Occipital lobe (tissue), 2 donors: ENCODE measurements around the gene GH1. TPM values are rescaled to one million over a fixed set of nuclear protein-coding genes. Genes with fewer than 3 reads are reported as not detected.
"Not testable (repeated sequence)": the region's sequence is repeated elsewhere in the genome, so short reads cannot be mapped to it uniquely, and the experiment has no call there.

ENCODE experiments used
- DNase-seq: peaks from one replicate; lab custom pipeline; 2025; lab: John Stamatoyannopoulos, UW
- total RNA-seq: library from RNA; depleted of rRNA; stranded (reverse); fragments of >200 nt; gene quantifications from one replicate; pipeline ENCODE4 v1.2.3, GENCODE V29; 2014

GH1 gene
- total RNA-seq, 1 donor from 2014 or later = not detected

DNA sequence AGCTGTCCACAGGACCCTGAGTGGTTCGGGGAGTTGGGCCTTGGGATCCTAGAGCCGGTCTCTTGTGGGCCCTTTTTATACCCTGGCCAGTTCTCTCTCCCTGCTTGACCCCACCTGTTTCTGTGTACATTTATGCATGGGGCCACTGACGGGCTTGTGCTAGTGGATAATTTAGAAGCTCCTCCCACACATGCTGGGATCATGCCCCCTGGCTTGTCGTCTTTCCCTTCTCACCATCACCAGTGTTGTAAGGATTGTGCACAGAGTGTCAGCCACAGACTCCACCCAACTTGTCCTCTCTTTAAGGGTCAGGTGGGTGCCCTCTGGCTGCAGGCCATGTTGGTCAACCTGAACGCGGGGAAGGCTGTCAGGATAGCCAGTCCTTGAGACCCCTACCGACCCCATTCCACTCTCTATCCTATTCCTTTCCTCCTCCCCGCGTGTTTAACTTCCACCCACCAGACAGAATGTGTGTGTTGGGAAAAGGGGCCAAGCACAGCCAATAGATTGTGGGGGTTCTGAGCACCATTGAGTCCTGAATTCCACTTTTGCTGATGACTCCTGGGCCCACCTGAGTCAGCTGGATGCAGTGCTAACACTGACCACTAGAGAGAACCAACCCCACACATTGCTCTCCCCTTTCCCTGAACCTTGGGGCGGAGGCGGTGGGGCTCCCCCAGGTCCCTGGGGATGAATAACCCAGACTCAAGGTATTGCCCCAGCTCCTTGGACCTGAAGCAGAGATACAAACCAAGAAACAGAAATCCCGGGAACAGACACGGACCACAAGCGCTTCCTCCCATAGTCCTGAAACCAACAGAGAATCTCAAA is 21.9 kb downstream of the GH1 start, which contains the start of gene CSH1:
TSS of gene CSH1 (minus strand) at position 51 of the 831 bp plus-strand sequence. CDS start 63 bp downstream, outside the sequence.
- not testable (repeated sequence) for DNase-seq

- not testable (repeated sequence) for DNase-seq
Observed at GRCh38 chr17:63894821-63895220, 23.8 kb downstream of the GH1 start.

DNA sequence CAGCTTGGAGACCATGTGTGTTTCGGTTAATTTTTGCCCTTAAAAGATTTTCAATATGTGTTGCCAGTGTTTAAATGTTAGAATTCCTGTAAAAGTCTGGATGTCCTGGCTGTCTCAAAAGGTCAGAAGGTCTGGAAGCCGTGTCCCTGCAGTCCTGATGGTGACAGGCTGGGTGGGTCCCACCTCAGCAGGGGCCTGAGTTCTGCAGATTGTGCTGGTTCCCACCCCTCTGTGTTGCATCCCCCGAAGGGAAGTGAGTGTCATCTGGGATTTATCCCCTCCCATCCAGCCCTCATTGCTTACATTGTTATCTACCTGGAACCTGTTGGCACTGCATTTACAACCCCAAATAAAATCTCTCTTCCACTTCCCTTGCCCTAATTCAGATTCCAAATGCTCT is 24.6 kb downstream of the GH1 start:
- not testable (repeated sequence) for DNase-seq

GRCh38 chr17:63892316-63893037 is 26.2 kb downstream of the GH1 start:
- not testable (repeated sequence) for DNase-seq

DNA sequence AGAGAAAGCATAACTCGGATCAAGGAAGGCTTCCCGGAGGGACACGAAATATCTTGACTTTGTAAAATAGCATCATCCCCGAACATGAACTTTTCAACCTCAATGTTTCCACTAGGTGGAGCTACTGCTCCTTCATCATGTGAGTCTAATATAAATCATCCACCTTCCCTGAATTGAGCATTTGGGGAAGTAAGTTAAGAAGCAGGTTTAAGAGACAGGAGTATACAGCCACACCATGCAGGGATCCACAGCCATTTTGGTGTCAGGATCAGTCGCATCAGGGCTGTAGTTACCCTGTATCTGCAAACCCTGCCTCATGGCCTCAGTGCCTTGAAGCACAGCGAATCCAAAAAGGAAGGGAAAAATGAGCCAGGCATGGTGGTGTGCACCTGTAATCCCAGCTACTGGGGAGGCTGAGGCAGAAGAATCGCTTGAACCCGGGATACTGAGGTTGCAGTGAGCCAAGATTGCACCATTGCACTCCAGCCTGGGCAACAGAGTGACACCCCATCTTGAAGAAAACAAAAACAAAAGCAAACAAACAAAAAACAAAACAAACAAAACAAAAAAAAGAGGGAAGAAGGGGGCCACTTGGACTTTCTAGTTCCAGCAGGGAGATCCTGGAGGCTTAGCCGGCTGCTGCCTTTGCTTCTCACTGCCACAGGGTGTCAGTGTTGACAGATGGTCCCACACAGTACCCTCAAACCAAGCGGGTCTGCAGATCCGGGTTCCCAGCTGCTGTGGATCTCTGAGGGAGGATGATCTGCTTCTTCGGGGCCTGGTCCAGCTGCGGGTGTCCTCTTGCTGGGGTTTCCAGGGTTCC is 29.4 kb downstream of the GH1 start:
- DNase-seq = not testable (repeated sequence)

DNA sequence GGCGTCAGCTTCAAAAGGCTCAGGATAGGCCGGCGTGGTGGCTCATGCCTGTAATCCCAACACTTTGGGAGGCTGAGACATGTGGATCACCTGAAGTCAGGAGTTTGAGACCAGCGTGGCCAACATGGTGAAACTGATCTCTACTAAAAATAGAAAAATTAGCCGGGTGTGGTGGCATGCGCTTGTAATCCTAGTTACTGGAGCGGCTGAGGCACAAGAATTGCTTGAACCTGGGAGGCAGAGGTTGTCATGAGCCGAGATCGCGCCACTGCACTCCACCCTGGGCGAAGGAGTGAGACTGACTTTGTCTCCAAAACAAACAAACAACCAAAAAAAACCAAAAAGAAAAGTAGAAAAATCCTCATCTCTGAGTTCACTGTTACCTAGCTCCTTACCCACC is 33.5 kb downstream of the GH1 start:
- DNase-seq = not testable (repeated sequence)

DNA sequence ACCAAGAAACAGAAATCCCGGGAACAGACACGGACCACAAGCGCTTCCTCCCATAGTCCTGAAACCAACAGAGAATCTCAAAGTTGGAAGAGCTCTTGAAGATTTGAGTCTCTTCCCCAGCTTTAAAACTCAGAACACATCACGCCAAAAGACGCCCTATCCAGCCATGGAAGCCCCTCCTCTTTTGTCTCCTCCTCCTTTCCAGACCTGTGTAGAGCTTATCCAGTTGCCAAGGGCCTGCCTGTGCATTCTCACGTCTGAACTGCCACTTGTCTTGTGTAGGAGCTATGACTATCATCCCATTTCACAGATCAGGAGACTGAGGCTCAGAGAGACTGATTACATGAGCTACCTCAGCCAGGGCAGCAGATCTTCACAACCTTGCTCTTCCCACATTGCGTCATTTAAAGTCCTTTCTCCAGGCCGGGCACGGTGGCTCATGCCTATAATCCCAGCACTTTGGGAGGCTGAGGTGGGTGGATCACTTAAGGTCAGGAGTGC is 36.0 kb downstream of the GH1 start:
- DNase-seq = not testable (repeated sequence)

DNA sequence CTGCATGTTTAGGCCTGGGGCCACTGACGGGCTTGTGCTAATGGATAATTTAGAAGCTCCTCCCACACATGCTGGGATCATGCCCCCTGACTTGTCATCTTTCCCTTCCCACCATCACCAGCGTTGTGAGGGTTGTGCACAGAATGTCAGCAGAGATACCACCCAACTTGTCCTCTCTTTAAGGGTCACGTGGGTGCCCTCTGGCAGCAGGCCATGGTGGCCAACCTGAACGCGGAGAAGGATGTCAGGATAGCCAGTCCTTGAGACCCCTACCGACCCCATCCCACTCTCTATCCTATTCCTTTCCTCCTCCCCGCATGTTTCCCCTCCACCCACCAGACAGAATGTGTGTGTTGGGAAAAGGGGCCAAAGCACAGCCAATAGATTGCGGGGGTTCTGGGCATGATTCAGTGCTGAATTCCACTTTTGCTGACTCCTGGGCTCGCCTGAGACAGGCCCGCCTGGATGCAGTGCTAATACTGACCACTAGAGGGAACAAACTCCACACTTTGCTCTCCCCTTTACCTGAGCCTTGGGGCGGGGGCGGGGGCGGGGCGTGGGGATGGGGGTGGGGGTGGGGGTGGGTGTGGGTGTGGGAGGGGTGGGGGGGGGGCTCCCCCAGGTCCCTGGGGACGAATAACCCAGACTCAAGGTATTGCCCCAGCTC is 36.6 kb downstream of the GH1 start, which contains the start of gene GH2:
TSS of gene GH2 (minus strand) at position 10 of the 667 bp plus-strand sequence. CDS start 143 bp downstream, outside the sequence.
- no peak for DNase-seq

DNA sequence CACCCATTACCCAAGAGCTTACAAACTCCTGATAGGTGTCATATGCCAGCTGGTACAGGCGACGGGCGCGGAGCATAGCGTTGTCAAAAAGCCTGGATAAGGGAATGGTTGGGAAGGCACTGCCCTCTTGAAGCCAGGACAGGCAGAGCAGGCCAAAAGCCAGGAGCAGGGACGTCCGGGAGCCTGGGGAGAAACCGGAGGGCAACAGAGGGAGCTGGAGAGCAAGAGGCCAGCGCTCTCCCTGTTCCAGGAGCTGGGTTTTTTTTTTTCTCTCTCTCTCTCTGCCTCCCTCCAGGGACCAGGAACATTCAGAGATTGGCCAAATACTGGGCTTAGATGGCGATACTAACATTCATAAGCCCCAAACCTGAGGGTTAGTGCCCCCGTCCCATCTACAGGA is 37.3 kb downstream of the GH1 start:
- DNase-seq = not testable (repeated sequence)

DNA sequence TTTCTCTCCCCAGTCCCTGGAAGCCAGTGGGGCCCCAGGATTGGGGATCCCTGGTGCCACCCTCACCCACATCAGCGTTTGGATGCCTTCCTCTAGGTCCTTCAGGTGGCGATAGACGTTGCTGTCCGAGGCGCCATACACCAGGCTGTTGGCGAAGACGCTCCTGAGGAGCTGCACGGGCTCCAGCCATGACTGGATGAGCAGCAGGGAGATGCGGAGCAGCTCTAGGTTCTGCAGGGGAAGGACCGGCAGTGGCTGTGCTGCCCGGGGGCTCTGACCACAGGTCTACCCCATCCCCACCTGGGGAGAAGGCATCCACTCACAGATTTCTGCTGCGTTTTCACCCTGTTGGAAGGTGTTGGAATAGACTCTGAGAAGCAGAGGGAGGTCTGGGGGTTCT is 37.9 kb downstream of the GH1 start:
- DNase-seq = no peak

- DNase-seq = not testable (repeated sequence)
Observed at GRCh38 chr17:63878413-63878812, 40.2 kb downstream of the GH1 start.

- not testable (repeated sequence) for DNase-seq
Observed at GRCh38 chr17:63874693-63875092, 43.9 kb downstream of the GH1 start.

DNA sequence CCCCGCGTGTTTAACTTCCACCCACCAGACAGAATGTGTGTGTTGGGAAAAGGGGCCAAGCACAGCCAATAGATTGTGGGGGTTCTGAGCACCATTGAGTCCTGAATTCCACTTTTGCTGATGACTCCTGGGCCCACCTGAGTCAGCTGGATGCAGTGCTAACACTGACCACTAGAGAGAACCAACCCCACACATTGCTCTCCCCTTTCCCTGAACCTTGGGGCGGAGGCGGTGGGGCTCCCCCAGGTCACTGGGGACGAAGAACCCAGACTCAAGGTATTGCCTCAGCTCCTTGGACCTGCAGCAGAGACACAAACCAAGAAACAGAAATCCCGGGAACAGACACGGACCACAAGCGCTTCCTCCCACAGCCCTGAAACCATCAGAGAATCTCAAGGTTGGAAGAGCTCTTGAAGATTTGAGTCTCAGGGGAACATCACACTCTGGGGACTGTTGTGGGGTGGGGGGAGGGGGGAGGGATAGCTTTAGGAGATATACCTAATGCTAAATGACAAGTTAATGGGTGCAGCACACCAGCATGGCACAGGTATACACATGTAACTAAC is 44.5 kb downstream of the GH1 start:
- not testable (repeated sequence) for DNase-seq

GRCh38 chr17:63873577-63873976 is 45.1 kb downstream of the GH1 start, which contains the start of gene CSH2:
Gene CSH2 (minus strand): TSS chr17:63873677. CDS start chr17:63873614, 63 bp downstream.
- not testable (repeated sequence) for DNase-seq

DNA sequence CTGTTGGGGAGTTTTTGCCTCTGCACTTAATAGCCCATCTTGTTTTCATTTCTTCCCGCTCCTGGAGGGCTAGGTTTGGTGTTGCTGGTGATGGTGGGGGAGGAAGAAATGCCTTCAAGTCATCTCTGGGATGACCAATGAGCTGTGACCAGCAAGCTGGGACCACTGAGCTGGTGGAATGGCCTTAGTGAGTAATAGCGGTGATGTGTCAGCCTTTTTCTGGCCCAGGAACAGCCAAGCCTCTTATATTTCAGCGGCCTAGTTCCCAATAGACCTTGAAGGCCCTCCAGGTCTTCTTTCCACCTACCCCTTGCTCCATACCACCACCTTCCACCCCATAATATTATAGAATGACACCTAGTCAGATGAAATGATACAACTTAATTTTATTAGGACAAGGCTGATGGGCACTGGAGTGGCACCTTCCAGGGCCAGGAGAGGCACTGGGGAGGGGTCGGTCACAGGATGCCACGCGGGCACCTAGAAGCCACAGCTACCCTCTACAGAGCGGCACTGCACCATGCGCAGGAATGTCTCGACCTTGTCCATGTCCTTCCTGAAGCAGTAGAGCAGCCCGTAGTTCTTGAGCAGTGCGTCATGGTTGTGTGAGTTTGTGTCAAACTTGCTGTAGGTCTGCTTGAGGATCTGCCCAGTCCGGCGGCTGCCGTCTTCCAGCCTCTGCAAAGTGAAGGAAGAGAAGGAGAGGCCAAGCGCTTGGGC is 46.8 kb downstream of the GH1 start:
- DNase-seq = not testable (repeated sequence)

DNA sequence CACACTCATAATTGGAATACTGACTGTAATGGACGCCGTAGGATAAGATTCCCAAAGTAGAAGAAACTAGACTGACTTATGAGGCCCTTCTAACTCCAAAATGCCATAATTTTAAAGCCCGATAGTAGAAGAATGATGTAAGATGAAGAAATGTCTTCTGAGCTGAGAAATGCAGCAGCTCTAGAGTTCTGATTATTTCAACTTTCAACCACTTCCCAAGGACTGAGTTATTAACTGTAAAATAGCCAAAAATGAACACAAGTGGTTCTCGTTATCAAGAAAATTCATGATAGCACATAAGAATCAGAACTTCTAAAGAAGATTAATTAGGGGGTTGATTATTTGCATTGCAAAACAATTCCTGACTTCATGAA is 48.4 kb downstream of the GH1 start:
- DNase-seq = not testable (repeated sequence)

- not testable (repeated sequence) for DNase-seq
Observed at GRCh38 chr17:63869491-63870291, 48.9 kb downstream of the GH1 start.
